Neural progenitor cell (in vitro differentiated cells): ENCODE data around the gene ERV3-1.

Experiments
- EZH2 ChIP-seq: fragments of 200-600 bp; sonication (generic); IDR thresholded peaks from 2 replicates; pipeline ENCODE4 v1.6.1; 2017; ENCODE audit warnings: antibody characterized with exemption, mild to moderate bottlenecking, moderate library complexity
- EZH2phosphoT487 ChIP-seq: fragments of 200-600 bp; sonication (generic); IDR thresholded peaks from 2 replicates; pipeline ENCODE4 v1.6.1; 2017; ENCODE audit warnings: antibody characterized with exemption
- TF ChIP-seq, protein P1 (sequence below): fragments of 200-600 bp; sonication (generic); IDR thresholded peaks from 2 replicates; pipeline ENCODE4 v1.5.1; 2017; ENCODE audit warnings: antibody characterized with exemption, mild to moderate bottlenecking

DNA sequence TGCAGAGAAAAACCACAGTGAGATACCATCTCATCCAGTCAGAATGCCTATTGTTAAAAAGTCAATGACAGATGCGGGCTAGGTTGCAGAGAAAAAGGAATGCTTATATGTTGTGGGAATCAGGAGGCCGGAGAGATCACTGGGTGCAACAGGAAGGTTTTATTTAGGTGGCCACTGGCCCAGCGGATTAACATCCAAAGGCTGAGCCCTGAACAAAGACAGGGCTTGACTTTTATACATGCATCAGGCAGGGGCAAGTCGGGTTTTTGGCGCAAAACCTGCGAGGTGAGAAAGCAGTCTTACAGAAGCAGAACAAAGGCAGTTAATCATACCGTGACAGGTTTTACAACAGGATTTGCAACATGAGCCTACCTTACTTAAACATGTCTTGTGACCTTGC lies 16.3 kb downstream of the ERV3-1 start:
- TF ChIP-seq, protein P1, sequence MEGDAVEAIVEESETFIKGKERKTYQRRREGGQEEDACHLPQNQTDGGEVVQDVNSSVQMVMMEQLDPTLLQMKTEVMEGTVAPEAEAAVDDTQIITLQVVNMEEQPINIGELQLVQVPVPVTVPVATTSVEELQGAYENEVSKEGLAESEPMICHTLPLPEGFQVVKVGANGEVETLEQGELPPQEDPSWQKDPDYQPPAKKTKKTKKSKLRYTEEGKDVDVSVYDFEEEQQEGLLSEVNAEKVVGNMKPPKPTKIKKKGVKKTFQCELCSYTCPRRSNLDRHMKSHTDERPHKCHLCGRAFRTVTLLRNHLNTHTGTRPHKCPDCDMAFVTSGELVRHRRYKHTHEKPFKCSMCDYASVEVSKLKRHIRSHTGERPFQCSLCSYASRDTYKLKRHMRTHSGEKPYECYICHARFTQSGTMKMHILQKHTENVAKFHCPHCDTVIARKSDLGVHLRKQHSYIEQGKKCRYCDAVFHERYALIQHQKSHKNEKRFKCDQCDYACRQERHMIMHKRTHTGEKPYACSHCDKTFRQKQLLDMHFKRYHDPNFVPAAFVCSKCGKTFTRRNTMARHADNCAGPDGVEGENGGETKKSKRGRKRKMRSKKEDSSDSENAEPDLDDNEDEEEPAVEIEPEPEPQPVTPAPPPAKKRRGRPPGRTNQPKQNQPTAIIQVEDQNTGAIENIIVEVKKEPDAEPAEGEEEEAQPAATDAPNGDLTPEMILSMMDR, result no peak
- TF ChIP-seq EZH2 (no peak), EZH2phosphoT487 (no peak)
